ENCODE measurements around the gene GMIP.

GRCh38 chr19:19610376-19611202 lies 32.9 kb downstream of the GMIP start:
- TF ChIP-seq EZH2phosphoT487 (IDR thresholded peaks at IDR 0.05; ENCODE audit: unreplicated experiment) (no peak), POLR2AphosphoS5 (IDR thresholded peaks at IDR 0.05; ENCODE audit: low read depth) (no peak), EZH2 (IDR thresholded peaks at IDR 0.05; ENCODE audit: low read depth, unreplicated experiment) (no peak), ZNF114 (CRISPR knock-in tag; IDR thresholded peaks at IDR 0.05) (no peak), CREB1 (CRISPR knock-in tag; IDR thresholded peaks at IDR 0.05; ENCODE audit: low read depth) (no peak), JUNB (IDR thresholded peaks at IDR 0.05; ENCODE audit: unreplicated experiment) (no peak), NANOG (IDR thresholded peaks at IDR 0.05; ENCODE audit: borderline replicate concordance) (no peak), ETS1 (IDR thresholded peaks at IDR 0.05) (no peak), ZNF331 (CRISPR knock-in tag; IDR thresholded peaks at IDR 0.05; ENCODE audit: low read depth) (no peak), ZNF462 (CRISPR knock-in tag; IDR thresholded peaks at IDR 0.05) (no peak)
- TF ChIP-seq, protein P1, sequence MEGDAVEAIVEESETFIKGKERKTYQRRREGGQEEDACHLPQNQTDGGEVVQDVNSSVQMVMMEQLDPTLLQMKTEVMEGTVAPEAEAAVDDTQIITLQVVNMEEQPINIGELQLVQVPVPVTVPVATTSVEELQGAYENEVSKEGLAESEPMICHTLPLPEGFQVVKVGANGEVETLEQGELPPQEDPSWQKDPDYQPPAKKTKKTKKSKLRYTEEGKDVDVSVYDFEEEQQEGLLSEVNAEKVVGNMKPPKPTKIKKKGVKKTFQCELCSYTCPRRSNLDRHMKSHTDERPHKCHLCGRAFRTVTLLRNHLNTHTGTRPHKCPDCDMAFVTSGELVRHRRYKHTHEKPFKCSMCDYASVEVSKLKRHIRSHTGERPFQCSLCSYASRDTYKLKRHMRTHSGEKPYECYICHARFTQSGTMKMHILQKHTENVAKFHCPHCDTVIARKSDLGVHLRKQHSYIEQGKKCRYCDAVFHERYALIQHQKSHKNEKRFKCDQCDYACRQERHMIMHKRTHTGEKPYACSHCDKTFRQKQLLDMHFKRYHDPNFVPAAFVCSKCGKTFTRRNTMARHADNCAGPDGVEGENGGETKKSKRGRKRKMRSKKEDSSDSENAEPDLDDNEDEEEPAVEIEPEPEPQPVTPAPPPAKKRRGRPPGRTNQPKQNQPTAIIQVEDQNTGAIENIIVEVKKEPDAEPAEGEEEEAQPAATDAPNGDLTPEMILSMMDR (conservative IDR thresholded peaks at IDR 0.05; ENCODE audit: low read depth in 2 of 2) = no peak
- TF ChIP-seq, protein P2, sequence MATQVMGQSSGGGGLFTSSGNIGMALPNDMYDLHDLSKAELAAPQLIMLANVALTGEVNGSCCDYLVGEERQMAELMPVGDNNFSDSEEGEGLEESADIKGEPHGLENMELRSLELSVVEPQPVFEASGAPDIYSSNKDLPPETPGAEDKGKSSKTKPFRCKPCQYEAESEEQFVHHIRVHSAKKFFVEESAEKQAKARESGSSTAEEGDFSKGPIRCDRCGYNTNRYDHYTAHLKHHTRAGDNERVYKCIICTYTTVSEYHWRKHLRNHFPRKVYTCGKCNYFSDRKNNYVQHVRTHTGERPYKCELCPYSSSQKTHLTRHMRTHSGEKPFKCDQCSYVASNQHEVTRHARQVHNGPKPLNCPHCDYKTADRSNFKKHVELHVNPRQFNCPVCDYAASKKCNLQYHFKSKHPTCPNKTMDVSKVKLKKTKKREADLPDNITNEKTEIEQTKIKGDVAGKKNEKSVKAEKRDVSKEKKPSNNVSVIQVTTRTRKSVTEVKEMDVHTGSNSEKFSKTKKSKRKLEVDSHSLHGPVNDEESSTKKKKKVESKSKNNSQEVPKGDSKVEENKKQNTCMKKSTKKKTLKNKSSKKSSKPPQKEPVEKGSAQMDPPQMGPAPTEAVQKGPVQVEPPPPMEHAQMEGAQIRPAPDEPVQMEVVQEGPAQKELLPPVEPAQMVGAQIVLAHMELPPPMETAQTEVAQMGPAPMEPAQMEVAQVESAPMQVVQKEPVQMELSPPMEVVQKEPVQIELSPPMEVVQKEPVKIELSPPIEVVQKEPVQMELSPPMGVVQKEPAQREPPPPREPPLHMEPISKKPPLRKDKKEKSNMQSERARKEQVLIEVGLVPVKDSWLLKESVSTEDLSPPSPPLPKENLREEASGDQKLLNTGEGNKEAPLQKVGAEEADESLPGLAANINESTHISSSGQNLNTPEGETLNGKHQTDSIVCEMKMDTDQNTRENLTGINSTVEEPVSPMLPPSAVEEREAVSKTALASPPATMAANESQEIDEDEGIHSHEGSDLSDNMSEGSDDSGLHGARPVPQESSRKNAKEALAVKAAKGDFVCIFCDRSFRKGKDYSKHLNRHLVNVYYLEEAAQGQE (IDR thresholded peaks at IDR 0.05; ENCODE audit: unreplicated experiment) = no peak

All from GM23338 (cell line).